GM21381 (cell line): ENCODE data around the gene FAM89B.

Experiments used
- ATAC-seq: cut with Tn5 transposase; IDR thresholded peaks from one replicate; pipeline ENCODE4 v1.9.1; 2021; ENCODE audit warnings: mild to moderate bottlenecking, moderate library complexity; ENCODE audit not compliant: unreplicated experiment

FAM89B gene

GRCh38 chr11:65609665-65610064, 37.3 kb downstream of the FAM89B start:
- no peak for ATAC-seq

GRCh38 chr11:65610404-65610803, 38.1 kb downstream of the FAM89B start:
- no peak for ATAC-seq

- ATAC-seq, result no peak
These were observed 38.9 kb downstream of the FAM89B start for GRCh38 chr11:65611028-65611757.

GRCh38 chr11:65611758-65612603, 39.6 kb downstream of the FAM89B start:
- no peak for ATAC-seq

- no peak for ATAC-seq
These were observed 40.4 kb downstream of the FAM89B start for GRCh38 chr11:65612691-65613090.

GRCh38 chr11:65613091-65613928, 41.0 kb downstream of the FAM89B start:
- no peak for ATAC-seq

- ATAC-seq, result peak; percentile 83
These were observed 43.1 kb downstream of the FAM89B start, which contains the start of gene PCNX3 for GRCh38 chr11:65615229-65615949. Gene PCNX3, plus strand, starts transcription at chr11:65615776. Its CDS starts 536 bp downstream, at chr11:65616312.

- peak; percentile 7 for ATAC-seq
These were observed 43.7 kb downstream of the FAM89B start for GRCh38 chr11:65615950-65616574.

GRCh38 chr11:65616575-65617001, 44.2 kb downstream of the FAM89B start:
- no peak for ATAC-seq

GRCh38 chr11:65617136-65617850, 45.0 kb downstream of the FAM89B start:
- no peak for ATAC-seq

GRCh38 chr11:65617990-65618751, 45.8 kb downstream of the FAM89B start:
- no peak for ATAC-seq

GRCh38 chr11:65618763-65619162, 46.4 kb downstream of the FAM89B start:
- no peak for ATAC-seq

GRCh38 chr11:65619281-65619928, 47.1 kb downstream of the FAM89B start:
- ATAC-seq, result no peak

GRCh38 chr11:65620666-65621065, 48.3 kb downstream of the FAM89B start:
- ATAC-seq, result no peak

- no peak for ATAC-seq
These were observed 49.1 kb downstream of the FAM89B start for GRCh38 chr11:65621460-65621859.

GRCh38 chr11:65622011-65622410, 49.7 kb downstream of the FAM89B start:
- ATAC-seq, result no peak

- no peak for ATAC-seq
These were observed 50.8 kb downstream of the FAM89B start for GRCh38 chr11:65623177-65623576.
